Measurements from ENCODE around the gene FRMD4A. TPM values are rescaled to one million over a fixed set of nuclear protein-coding genes. Genes with fewer than 3 reads are reported as not detected.

FRMD4A gene
- total RNA-seq, 1 experiment from 2014 or later, result 19.6 TPM

DNA sequence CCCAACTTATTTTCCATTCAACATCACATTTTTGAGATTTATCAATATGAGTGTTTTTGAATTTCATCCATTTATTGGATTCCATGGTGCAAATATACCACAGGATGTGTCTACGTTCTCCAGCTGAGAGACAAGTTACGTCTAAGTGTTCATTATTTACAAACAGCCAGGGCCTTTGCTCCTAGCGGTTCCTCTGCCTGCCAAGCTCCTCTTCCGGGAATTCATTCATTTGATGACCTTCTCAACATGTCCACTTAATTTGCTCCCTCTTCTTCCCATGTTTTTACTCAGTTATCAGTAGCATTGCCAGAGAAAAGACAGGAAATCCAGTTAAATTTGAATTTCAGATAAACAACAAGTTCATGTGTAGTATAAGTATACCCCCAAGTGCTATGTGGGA, 422.2 kb downstream of the FRMD4A start:
- Histone ChIP-seq H3K4ac (ENCODE audit: low read depth, low read length) (no peak overlapping the region), H3K4me2 (ENCODE audit: insufficient read depth, insufficient read length, low read length) (no peak overlapping the region), H2BK5ac (ENCODE audit: insufficient read length, low read length) (no peak overlapping the region), H2AFZ (ENCODE audit: low read length) (no peak overlapping the region), H3K18ac (ENCODE audit: insufficient read length, low read depth, low read length) (no peak overlapping the region), H2BK20ac (ENCODE audit: low read depth, low read length, poor library complexity, severe bottlenecking) (no peak overlapping the region), H3K14ac (ENCODE audit: insufficient read depth, low read length) (no peak overlapping the region), H3K9ac (ENCODE audit: extremely low read depth, insufficient read length, low read length) (no peak overlapping the region), H3K4me1 (ENCODE audit: insufficient read depth, low read length) (no peaks in the 10 kb centered on the region; the same call in 1 of the 2 replicates), H3K79me2 (ENCODE audit: insufficient read depth, low read length) (no peaks in the 10 kb centered on the region), H2BK15ac (ENCODE audit: low read depth, low read length) (no peak overlapping the region), H3K79me1 (ENCODE audit: insufficient read depth, low read depth, low read length, poor library complexity, severe bottlenecking) (no peaks in the 10 kb centered on the region), H2BK120ac (ENCODE audit: low read depth, low read length, poor library complexity, severe bottlenecking) (no peak overlapping the region), H4K91ac (ENCODE audit: insufficient read length, low read depth, low read length) (no peak overlapping the region), H3K27me3 (ENCODE audit: insufficient read depth, low read length) (no peaks in the 10 kb centered on the region), H3K9me3 (ENCODE audit: control insufficient read depth, low read depth, low read length) (no peaks in the 10 kb centered on the region), H4K5ac (ENCODE audit: insufficient read length, low read depth, low read length) (no peak overlapping the region), H3K23ac (ENCODE audit: insufficient read length, low read depth, low read length) (no peak overlapping the region), H3K27ac (ENCODE audit: insufficient read length, low read depth, low read length) (no peak overlapping the region), H3T11ph (ENCODE audit: low read length) (no peak overlapping the region), H4K20me1 (ENCODE audit: control insufficient read depth, insufficient read depth, insufficient read length) (no peaks in the 10 kb centered on the region), H3K56ac (ENCODE audit: insufficient read length, low read depth, low read length) (no peak overlapping the region), H2BK12ac (ENCODE audit: insufficient read length, low read depth, low read length) (no peak overlapping the region), H4K8ac (replicated peaks; ENCODE audit: insufficient read length, low read depth, low read length) (no peak overlapping the region), H3K23me2 (ENCODE audit: insufficient read length, low read depth, low read length, poor library complexity, severe bottlenecking) (no peaks in the 10 kb centered on the region), H2AK5ac (ENCODE audit: insufficient read length, low read length) (no peak overlapping the region)
- Mint-ChIP-seq H3K27me3 (ENCODE audit: low read depth) (peaks cover 4% of the 10 kb centered on the region; the same call in 1 of the 2 replicates), H3K36me3 (ENCODE audit: insufficient read depth in 1 of 3, low read depth in 3 of 3) (no peaks in the 10 kb centered on the region; a peak in 1 of 7 replicates), H3K4me3 (no peak overlapping the region), H3K27ac (no peak overlapping the region), H3K4me1 (peaks cover 11 to 14% of the 10 kb centered on the region in 2 experiments), H3K9me3 (no peaks in the 10 kb centered on the region; a peak in 1 of 5 replicates)
- no peak for DNase-seq
- TF ChIP-seq, protein P1, sequence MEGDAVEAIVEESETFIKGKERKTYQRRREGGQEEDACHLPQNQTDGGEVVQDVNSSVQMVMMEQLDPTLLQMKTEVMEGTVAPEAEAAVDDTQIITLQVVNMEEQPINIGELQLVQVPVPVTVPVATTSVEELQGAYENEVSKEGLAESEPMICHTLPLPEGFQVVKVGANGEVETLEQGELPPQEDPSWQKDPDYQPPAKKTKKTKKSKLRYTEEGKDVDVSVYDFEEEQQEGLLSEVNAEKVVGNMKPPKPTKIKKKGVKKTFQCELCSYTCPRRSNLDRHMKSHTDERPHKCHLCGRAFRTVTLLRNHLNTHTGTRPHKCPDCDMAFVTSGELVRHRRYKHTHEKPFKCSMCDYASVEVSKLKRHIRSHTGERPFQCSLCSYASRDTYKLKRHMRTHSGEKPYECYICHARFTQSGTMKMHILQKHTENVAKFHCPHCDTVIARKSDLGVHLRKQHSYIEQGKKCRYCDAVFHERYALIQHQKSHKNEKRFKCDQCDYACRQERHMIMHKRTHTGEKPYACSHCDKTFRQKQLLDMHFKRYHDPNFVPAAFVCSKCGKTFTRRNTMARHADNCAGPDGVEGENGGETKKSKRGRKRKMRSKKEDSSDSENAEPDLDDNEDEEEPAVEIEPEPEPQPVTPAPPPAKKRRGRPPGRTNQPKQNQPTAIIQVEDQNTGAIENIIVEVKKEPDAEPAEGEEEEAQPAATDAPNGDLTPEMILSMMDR (conservative IDR thresholded peaks at IDR 0.05), result no peak
- no CpG with 5 or more reads among the region's 4 CpGs for WGBS (ENCODE audit: extremely low coverage, insufficient read length, low lambda C conversion rate)

All from H9 (cell line).